Mucosa of descending colon (tissue), 3 donors: ENCODE measurements around the gene BICD2. TPM values are rescaled to one million over a fixed set of nuclear protein-coding genes. Genes with fewer than 3 reads are reported as not detected.

Experiments
- ATAC-seq: fragments of 200-7000 bp; cut with Tn5 transposase; one replicate; pipeline ENCODE4 v1.9.1; 2020; ENCODE audit warnings: mild to moderate bottlenecking, moderate library complexity
- DNase-seq, 3 donors: peaks; one replicate each; pipeline ENCODE4 v3.0.0-alpha.2; 2020
- H3K36me3 ChIP-seq: fragments of 200-600 bp; one replicate; pipeline ENCODE4 v1.8.0; 2021; ENCODE audit warnings: low read depth, mild to moderate bottlenecking
- H3K4me1 ChIP-seq: fragments of 200-600 bp; one replicate; pipeline ENCODE4 v1.8.0; 2021; ENCODE audit warnings: low read depth, mild to moderate bottlenecking
- H3K4me3 ChIP-seq: fragments of 200-600 bp; one replicate; pipeline ENCODE4 v1.8.0; 2021; ENCODE audit warnings: mild to moderate bottlenecking
- H3K9me3 ChIP-seq: fragments of 200-600 bp; one replicate; pipeline ENCODE4 v1.8.0; 2021; ENCODE audit warnings: mild to moderate bottlenecking
- intact Hi-C, 2 donors: fragments of 100-400 bp; cut with DNase I in 1 of 2; cut with micrococcal nuclease in 1 of 2; formaldehyde crosslinking; loops; one replicate each; pipeline versions ENCODE4 v1.11.0 to v1.11.1; 2022; cut with DNase I, micrococcal nuclease
- total RNA-seq, 3 donors: library from RNA; stranded (reverse); fragmentation: NEBNext Ultra II Directional in 2 of 3; extraction: Animal tissue kit (Norgen Biotek cat#: 25700) in 2 of 3; gene quantifications; one replicate each; pipeline versions ENCODE4 v1.2.1 to v1.2.4, GENCODE V29; 2021 to 2023
- TF ChIP-seq, protein P1 (sequence below): fragments of 200-600 bp; IDR thresholded peaks from one replicate; pipeline ENCODE4 v1.8.0; 2022; ENCODE audit warnings: antibody characterized with exemption, mild to moderate bottlenecking
- donor health status: DM: no; HTN: no; CAD: no; lungs with moderate emphysema.
- donor health status: DM: no; HTN: no; CAD: no.
- donor health status: DM: no; HTN: yes; CAD: no.

BICD2 gene
- total RNA-seq, 3 donors from 2014 or later = 6.8 to 36.1 (median 8.6) TPM

DNA sequence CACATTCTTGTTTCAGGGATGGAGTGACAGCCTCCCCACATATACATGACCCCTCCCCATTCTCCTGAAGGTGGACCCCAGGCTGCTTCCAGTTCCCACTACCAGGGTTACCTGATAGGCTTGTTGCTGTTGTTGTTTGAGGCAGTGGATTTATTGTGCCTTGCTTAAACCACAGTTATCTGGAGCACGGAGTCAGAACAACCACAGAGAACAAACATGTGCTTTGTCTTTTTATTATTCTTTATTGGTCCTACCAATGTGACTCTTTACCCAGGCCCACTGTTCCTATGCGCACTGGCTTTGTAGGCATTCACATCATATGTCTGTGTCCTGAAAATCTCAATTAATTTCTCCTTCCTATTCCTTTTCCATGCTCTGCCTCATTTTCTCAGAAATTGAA is 53.5 kb downstream of the BICD2 start:
- DNase-seq (no peak), ATAC-seq (no peak)
- Histone ChIP-seq H3K9me3 (no peaks in the 10 kb centered on the region), H3K36me3 (no peaks in the 10 kb centered on the region), H3K4me1 (peaks cover 4% of the 10 kb centered on the region), H3K4me3 (no peak overlapping the region)
- intact Hi-C loops = no loop called here
- TF ChIP-seq, protein P1, sequence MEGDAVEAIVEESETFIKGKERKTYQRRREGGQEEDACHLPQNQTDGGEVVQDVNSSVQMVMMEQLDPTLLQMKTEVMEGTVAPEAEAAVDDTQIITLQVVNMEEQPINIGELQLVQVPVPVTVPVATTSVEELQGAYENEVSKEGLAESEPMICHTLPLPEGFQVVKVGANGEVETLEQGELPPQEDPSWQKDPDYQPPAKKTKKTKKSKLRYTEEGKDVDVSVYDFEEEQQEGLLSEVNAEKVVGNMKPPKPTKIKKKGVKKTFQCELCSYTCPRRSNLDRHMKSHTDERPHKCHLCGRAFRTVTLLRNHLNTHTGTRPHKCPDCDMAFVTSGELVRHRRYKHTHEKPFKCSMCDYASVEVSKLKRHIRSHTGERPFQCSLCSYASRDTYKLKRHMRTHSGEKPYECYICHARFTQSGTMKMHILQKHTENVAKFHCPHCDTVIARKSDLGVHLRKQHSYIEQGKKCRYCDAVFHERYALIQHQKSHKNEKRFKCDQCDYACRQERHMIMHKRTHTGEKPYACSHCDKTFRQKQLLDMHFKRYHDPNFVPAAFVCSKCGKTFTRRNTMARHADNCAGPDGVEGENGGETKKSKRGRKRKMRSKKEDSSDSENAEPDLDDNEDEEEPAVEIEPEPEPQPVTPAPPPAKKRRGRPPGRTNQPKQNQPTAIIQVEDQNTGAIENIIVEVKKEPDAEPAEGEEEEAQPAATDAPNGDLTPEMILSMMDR = no peak

DNA sequence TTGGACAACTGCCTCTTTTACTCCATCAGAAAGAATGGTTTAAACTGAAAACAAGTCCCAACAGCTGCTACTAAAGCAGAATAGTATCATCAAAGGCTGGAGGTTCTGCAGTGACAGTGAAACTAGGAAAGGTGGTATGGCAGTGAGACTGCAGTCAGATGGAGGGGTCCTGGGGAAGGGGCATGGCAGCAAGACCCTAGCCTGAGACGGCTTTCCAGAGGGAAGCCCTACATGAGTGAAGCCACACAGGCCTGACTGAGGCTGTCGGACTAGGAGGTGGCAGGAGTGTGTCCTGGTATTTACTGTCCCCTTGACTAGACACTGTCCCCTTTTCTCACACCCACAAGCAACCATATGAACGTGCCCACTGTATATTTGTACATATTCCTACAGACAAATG is 54.3 kb downstream of the BICD2 start:
- Histone ChIP-seq H3K36me3 (no peaks in the 10 kb centered on the region), H3K4me1 (no peaks in the 10 kb centered on the region), H3K9me3 (no peaks in the 10 kb centered on the region), H3K4me3 (no peak overlapping the region)
- TF ChIP-seq, protein P1 = no peak
- intact Hi-C loops = no loop called here
- DNase-seq = no peak
- ATAC-seq = no peak

DNA sequence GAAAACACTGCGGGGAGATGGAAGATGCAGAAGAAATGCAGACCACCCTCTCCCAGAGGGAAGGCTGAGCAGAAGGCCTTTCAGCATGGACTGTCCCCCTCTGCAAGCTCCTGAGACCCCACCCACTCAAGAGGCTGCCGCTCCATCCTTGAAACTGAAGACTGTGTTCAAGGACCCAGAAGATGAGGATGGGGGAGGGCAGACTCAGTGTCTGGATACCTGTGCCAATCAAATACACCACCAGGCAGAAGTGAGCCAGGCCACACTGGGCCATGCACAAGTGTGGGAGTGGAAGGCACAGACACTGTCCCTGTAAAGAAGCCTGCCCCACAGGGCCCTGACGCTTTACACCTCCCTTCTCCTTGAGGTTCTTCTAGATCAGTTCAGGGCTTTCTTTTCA is 54.7 kb downstream of the BICD2 start:
- intact Hi-C loops = no loop called here
- Histone ChIP-seq H3K4me3 (no peak overlapping the region), H3K9me3 (no peaks in the 10 kb centered on the region), H3K4me1 (no peaks in the 10 kb centered on the region), H3K36me3 (no peaks in the 10 kb centered on the region)
- no peak for DNase-seq
- TF ChIP-seq, protein P1 = no peak
- no peak for ATAC-seq

DNA sequence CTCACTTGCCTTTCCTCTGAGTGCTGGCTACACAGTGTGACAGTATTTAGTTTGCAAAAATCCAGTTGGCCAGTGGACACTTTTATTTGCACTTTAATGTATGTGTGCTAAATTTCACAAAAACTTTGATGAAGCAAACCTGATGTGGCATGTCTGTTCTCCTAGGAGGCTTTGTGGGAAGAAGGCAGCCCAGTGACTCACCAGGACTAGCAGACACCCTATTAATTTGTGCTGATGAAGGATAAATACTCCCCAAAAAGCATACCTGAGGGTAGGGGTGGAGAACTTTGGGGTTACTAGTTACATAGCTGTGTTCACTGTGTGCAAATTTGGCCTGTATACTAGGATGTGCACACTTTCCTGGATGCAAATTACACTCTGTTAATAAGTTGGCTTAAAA is 55.4 kb downstream of the BICD2 start:
- ATAC-seq = no peak
- no peak for DNase-seq
- intact Hi-C loops = no loop called here
- Histone ChIP-seq H3K36me3 (no peaks in the 10 kb centered on the region), H3K4me3 (no peak overlapping the region), H3K9me3 (no peaks in the 10 kb centered on the region), H3K4me1 (no peaks in the 10 kb centered on the region)
- TF ChIP-seq, protein P1 = no peak

DNA sequence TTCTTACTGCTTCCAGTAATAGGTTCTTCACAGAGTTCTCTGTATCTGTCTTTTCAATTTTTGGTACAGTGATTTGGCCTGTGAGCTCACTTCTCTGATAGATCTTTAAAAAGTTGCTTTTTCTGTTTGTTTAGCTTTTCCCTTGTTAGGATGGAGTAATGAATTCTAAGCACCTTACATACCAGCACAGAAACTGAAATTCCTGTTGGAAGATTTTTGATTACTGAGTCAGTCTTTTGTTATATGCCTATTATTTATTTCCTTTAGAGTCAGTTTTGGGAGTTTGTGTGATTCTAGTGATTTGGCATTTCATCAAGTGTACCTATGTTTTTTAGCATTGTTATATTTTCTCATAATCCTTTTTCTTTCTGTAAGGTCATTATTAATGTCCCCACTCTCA is 57.1 kb downstream of the BICD2 start:
- ATAC-seq = no peak
- TF ChIP-seq, protein P1 = no peak
- Histone ChIP-seq H3K36me3 (no peaks in the 10 kb centered on the region), H3K9me3 (no peaks in the 10 kb centered on the region), H3K4me3 (no peak overlapping the region), H3K4me1 (no peaks in the 10 kb centered on the region)
- no peak for DNase-seq
- intact Hi-C loops = no loop called here
